ENCODE results near the gene SLC22A8. TPM values are rescaled to one million over a fixed set of nuclear protein-coding genes. Genes with fewer than 3 reads are reported as not detected.
"Not testable (repeated sequence)": the region's sequence is repeated elsewhere in the genome, so short reads cannot be mapped to it uniquely, and the experiment has no call there.

Gene SLC22A8, protein sequence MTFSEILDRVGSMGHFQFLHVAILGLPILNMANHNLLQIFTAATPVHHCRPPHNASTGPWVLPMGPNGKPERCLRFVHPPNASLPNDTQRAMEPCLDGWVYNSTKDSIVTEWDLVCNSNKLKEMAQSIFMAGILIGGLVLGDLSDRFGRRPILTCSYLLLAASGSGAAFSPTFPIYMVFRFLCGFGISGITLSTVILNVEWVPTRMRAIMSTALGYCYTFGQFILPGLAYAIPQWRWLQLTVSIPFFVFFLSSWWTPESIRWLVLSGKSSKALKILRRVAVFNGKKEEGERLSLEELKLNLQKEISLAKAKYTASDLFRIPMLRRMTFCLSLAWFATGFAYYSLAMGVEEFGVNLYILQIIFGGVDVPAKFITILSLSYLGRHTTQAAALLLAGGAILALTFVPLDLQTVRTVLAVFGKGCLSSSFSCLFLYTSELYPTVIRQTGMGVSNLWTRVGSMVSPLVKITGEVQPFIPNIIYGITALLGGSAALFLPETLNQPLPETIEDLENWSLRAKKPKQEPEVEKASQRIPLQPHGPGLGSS
- not detected for polyA plus RNA-seq (2012; ENCODE audit: missing spikeins)

DNA sequence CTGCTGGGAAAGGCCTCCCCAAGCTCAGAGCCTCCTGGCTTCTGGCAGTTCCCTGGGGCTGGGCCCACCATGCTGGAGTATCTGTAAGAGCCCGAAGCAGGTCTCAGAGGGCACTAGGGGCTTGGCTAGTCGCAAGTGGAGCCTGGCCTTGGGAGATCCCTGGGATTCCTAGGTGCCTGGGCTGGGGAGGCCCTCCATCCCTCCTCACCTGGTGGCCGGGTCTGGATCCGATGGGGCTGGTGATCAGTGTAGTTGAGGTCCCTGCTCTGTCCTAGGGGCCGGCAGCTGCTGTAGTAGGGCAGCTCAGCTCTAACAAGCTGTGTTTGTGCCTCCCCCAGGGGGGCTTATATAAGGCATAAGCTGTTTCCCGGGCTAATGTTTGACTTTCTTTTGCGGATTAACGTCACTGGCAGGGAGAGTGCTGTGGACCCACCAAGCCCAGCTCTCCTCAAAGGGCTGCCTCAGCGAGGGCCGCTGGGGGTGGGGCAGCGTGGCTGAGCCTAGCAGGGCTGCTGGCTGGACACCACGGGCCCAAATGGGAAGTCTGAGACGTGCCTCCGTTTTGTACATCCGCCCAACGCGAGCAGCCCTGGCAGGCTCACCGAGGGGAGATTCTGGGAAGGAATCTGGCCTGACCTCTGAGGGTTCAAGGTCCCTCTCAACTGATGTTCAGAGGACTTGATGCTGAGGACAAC is at the start of gene SLC22A8:
Gene SLC22A8, minus strand, starts transcription at position 321 of the 695 bp plus-strand sequence. CDS start 883 bp downstream, outside the sequence.
- FAIRE-seq: no peak

DNA sequence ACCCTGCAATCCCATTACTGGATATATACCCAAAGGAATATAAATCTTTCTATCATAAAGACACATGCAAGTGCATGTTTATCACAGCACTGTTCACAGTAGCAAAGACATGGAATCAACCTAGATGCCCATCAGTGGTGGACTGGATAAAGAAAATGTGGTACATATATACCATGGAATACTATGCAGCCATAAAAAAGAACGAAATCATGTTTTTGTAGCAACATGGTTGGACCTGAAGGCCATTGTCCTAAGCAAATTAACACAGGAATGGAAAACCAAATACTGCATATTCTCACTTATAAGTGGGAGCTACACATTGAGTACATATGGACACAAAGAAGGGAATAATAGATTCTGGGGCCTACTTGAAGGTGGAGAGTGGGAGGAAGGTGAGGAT is 30.6 kb upstream of the SLC22A8 start:
- not testable (repeated sequence) for DNase-seq (ENCODE audit: insufficient read length); FAIRE-seq

More for the DNA sequence above, at the start of gene SLC22A8:
- TF ChIP-seq POLR2AphosphoS5 (IDR thresholded peaks at IDR 0.05; ENCODE audit: low read depth, low read length): no peak
- no peak for TF ChIP-seq TAF1 (IDR thresholded peaks at IDR 0.05; ENCODE audit: borderline replicate concordance, low read depth, low read length)
- TF ChIP-seq POLR2A (IDR thresholded peaks at IDR 0.05; ENCODE audit: low read depth, low read length): no peak
- DNase-seq (ENCODE audit: insufficient read length): no peak

DNA sequence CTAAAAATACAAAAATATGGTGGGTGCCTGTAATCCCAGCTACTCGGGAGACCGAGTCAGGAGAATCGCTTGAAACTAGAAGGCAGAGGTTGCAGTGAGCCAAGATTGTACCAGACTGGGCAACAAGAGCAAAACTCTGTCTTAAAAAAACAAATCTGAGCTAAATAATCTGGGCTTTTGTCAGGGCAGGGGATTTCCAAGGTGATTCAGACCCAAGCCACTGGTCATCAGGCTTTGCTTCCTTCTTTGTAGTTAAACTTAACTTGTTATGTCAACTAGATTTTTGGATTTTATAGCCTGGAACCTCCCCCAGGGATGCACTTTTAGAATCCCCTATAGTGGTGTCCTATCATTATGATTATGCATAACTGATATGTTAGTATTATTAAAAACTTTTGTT is 27.0 kb upstream of the SLC22A8 start:
- DNase-seq (ENCODE audit: insufficient read length) (no peak), FAIRE-seq (no peak)
- TF ChIP-seq POLR2A (IDR thresholded peaks at IDR 0.05; ENCODE audit: low read depth, low read length): no peak
- no peak for TF ChIP-seq POLR2AphosphoS5 (IDR thresholded peaks at IDR 0.05; ENCODE audit: low read depth, low read length)
- TF ChIP-seq TAF1 (IDR thresholded peaks at IDR 0.05; ENCODE audit: borderline replicate concordance, low read depth, low read length): no peak

DNA sequence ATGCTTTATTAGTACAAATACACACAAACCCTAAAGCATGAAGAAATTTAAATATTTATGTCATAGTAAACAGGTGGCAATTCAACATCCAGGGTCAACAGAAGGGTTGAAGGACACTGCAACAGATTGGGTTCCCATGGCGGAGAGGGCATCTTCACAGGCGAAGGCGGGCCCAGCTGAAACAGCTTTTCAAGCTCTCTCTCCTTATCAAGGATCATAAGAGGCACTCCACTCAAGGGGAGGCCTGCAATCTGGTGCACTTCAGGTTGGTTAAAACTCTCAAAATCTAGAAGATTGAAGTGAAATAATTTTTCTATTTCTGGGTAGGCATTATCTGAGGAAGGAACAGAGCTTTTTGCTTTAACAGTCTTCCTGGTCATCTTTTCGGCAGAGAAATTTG is 16.8 kb upstream of the SLC22A8 start:
- DNase-seq (ENCODE audit: insufficient read length) (no peak), FAIRE-seq (no peak)
- TF ChIP-seq POLR2A (IDR thresholded peaks at IDR 0.05; ENCODE audit: low read depth, low read length) (no peak), TAF1 (IDR thresholded peaks at IDR 0.05; ENCODE audit: borderline replicate concordance, low read depth, low read length) (no peak), POLR2AphosphoS5 (IDR thresholded peaks at IDR 0.05; ENCODE audit: low read depth, low read length) (no peak)

DNA sequence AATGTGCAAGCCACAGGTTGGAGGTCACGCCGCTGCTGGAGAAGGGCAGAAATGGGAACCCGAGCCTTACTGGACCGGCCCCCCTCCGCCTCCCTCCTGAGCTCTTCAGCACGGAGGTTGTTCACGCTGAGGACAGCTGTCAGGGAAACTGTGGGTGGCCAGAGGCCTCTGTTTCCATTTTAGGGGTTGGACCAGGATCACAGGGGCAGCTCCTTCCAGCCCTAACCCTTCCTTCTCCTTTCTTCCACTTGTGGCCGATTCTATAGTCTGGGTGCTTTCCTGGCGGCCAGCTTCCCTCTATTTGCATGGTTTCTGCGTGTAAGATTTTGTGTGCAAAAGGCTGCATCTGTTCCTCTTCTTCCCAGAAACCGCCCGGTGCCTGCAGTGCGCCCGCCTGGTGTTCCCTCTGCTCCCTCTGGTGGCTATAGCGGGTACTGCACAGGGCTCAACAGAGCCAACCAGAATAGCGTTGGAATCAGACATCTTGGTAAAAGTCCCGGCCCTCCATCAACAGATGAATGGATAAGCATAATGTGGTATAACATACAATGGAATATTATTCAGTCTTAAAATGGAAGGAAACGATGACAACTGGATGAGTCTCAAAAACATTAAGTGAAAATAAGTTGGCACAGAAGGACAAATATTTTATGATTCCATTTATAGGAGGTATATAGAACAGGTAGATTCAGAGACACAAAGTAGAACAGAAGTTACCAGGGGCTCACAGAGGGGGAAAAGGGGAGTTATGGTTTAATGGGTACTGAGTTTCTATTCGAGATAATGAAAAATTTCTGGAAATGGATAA is 8.4 kb upstream of the SLC22A8 start:
- peak; percentile 94 for FAIRE-seq
- TF ChIP-seq TAF1 (IDR thresholded peaks at IDR 0.05; ENCODE audit: borderline replicate concordance, low read depth, low read length) (no peak), POLR2AphosphoS5 (IDR thresholded peaks at IDR 0.05; ENCODE audit: low read depth, low read length) (no peak), POLR2A (IDR thresholded peaks at IDR 0.05; ENCODE audit: low read depth, low read length) (no peak)
- DNase-seq (ENCODE audit: insufficient read length): peak; percentile 68

DNA sequence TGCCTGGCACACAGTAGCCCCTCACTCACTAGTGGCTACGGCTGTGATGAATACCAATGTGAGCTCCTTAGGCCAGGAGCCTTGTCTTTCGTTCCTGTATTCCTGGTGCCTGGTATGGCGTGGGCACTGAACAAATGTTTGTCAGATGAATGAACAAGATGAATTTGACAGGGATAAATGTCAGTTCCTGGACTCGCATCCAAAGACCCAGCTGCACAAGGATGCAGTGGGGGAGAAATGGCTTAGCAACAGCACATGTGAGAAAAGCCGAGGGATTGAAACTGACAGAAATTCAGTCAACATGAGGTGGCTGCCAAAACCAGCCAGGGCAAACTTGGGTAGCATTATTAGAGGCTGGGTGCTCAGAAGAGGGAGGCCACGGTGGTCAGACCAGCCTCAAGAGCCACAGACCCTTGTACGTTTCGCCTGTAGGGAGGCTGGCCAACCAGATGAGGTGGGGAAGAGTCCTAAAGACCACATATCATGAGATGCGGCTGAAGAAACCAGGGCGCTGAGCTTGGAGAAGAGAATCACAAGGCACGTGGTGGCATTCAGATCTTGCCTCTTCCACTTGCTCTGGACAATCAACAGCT is 7.7 kb upstream of the SLC22A8 start:
- DNase-seq (ENCODE audit: insufficient read length) (no peak), FAIRE-seq (no peak)
- TF ChIP-seq TAF1 (IDR thresholded peaks at IDR 0.05; ENCODE audit: borderline replicate concordance, low read depth, low read length) (no peak), POLR2AphosphoS5 (IDR thresholded peaks at IDR 0.05; ENCODE audit: low read depth, low read length) (no peak)

DNA sequence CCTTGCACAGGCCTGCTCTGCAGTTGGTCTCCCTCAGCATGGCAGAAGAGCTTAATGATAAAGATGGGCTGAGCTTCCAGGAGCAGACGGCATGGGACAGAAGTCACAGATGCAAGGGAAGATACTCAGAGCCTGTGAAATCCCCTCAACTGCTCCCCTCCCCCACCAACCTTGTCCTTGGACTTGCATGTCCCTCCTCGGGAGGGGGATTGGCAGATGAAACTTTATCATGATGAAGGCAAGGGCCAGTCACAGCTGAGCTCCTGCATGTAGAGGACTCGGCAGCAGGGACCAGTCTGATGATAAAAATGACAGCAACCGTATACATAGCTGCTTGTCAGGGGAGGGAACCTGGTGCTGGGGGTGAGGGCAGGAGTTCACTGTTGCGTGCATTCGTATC is 6.8 kb upstream of the SLC22A8 start:
- no peak for DNase-seq (ENCODE audit: insufficient read length)
- FAIRE-seq: no peak
- TF ChIP-seq POLR2AphosphoS5 (IDR thresholded peaks at IDR 0.05; ENCODE audit: low read depth, low read length) (no peak), TAF1 (IDR thresholded peaks at IDR 0.05; ENCODE audit: borderline replicate concordance, low read depth, low read length) (no peak), POLR2A (IDR thresholded peaks at IDR 0.05; ENCODE audit: low read depth, low read length) (no peak)

DNA sequence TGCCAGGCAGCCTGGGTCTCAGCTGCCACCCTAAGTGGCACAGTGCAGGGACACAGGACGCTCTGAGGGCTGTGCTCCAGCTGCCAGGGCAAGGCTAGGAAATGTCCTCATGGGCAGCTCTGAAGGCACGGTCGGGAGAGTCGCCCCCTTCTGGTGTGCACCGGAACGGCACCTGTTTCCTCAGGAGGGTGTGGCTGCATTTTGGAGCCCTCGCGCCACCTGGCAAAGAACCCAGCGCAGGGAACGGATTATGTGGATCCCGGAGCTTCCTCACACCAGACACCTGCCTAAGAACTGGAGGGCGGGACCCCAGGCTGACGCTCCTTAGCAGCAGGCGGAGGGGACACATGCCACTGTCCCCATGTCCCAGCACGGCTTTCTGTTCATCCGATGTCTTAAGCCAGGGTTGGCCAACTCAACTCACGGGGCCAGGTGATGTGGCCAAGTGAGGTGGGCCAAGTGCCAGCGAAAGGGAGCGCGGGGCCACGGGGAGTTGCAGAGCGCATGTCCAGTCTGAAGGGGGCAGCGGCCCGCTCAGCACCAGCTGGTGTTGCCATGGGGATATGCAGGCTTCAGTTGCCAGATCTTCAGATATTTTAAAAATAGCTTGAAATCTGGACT is 5.1 kb upstream of the SLC22A8 start:
- peak; percentile 61 for FAIRE-seq
- TF ChIP-seq POLR2A (IDR thresholded peaks at IDR 0.05; ENCODE audit: low read depth, low read length) (no peak), TAF1 (IDR thresholded peaks at IDR 0.05; ENCODE audit: borderline replicate concordance, low read depth, low read length) (no peak), POLR2AphosphoS5 (IDR thresholded peaks at IDR 0.05; ENCODE audit: low read depth, low read length) (no peak)
- DNase-seq (ENCODE audit: insufficient read length): no peak

DNA sequence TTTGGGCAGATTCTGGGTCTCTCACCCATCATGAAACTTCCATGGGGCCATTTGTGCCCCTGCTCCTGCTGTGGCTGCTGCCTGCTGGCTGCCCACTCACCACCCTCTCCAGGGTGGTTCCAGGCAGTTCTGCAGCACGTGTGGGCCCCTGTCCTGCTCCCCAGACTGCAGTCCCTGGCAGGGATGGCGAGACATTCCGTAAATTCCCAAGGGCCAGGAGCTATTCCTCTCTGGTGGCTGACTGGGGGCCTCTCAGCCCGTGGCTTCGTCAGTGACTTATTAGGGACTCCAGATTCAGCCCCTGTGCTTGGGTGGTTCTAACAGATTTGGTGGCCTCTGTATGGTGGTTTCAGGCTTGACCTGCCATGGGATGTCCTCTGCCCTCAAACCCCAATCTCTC is 3.9 kb upstream of the SLC22A8 start:
- DNase-seq (ENCODE audit: insufficient read length) (no peak), FAIRE-seq (no peak)
- TF ChIP-seq TAF1 (IDR thresholded peaks at IDR 0.05; ENCODE audit: borderline replicate concordance, low read depth, low read length) (no peak), POLR2A (IDR thresholded peaks at IDR 0.05; ENCODE audit: low read depth, low read length) (no peak), POLR2AphosphoS5 (IDR thresholded peaks at IDR 0.05; ENCODE audit: low read depth, low read length) (no peak)

DNA sequence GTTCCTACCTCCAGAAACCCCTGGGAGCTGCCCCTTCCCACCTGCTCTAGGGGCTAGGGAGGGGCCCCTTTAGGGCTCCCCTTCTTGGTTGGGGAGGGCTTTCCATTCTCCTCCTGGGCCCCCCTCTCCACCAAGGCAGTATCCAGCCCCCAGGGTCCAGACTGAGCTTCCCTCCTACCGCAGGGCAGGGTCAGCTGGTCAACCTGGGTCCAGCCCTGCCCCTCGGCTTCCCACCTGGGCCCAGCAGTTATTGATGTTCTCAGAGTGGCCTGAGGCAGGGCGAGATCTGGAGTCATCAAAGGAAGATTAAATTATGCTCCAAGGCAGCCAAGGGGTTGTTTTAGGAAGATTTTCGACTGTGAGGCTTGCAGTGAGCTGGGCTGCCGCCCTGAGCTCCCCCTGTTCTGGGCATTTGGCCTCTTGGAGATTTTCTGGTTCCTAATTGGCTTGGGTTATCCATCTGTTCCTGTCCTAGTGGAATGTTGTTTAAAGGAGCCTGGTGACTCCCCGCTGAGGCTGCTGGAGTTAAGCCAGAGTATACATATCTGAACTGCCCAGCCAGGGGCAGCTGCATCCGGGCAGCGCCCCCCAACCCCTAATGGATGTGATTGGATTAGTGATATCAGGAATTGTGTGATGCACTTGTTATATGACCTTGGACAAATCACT is 1.8 kb upstream of the SLC22A8 start:
- DNase-seq (ENCODE audit: insufficient read length): no peak
- no peak for TF ChIP-seq POLR2A (IDR thresholded peaks at IDR 0.05; ENCODE audit: low read depth, low read length)
- no peak for TF ChIP-seq TAF1 (IDR thresholded peaks at IDR 0.05; ENCODE audit: borderline replicate concordance, low read depth, low read length)
- TF ChIP-seq POLR2AphosphoS5 (IDR thresholded peaks at IDR 0.05; ENCODE audit: low read depth, low read length): no peak
- no peak for FAIRE-seq
